Peyer's patch (tissue), 4 donors: ENCODE measurements around the gene SMCO2.

Experiments
- CTCF ChIP-seq, 6 experiments: fragments of 450-650 bp in 4 of 6; fragments of 200-600 bp in 2 of 6; sonication (generic) in 1 of 6; IDR thresholded peaks; one replicate each; pipeline ENCODE4 v1.5.1; 2017 to 2019; ENCODE audit warnings: antibody characterized with exemption in 6 of 6, mild to moderate bottlenecking in 3 of 6, moderate library complexity in 1 of 6
- POLR2A ChIP-seq, 2 donors: fragments of 450-650 bp; IDR thresholded peaks; one replicate each; pipeline ENCODE4 v1.5.1; 2017; ENCODE audit warnings: antibody characterized with exemption in 2 of 2, mild to moderate bottlenecking in 2 of 2, moderate library complexity in 2 of 2

DNA sequence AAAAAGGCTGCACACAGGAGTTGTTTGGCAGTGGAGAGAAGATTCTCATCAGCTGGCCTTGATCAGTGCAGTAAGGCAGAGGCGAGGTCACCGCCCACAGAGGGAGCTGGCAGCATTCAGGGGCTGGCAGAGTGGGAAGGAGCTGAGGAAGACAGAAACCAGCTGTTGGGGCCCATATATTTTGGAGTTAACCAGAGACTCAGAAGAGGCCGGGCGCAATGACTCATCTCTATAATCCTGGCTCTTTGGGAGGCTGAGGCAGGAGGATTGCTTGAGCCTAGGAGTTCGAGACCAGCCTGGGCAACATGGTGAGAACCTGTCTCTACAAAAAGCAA lies 17.7 kb downstream of the SMCO2 start:
- TF ChIP-seq CTCF (IDR thresholded peaks at IDR 0.05) (no peak), POLR2A (IDR thresholded peaks at IDR 0.05) (no peak)
